SU-DHL-6 (cell line): ENCODE results near the gene MOAP1.
"Not testable (repeated sequence)": the region's sequence is repeated elsewhere in the genome, so short reads cannot be mapped to it uniquely, and the experiment has no call there.

Experiments
- CTCF ChIP-seq: fragments of 200-600 bp; sonication (generic); IDR thresholded peaks from one replicate; pipeline ENCODE4 v1.5.1; 2017; ENCODE audit warnings: antibody characterized with exemption, mild to moderate bottlenecking, low read length, moderate library complexity; ENCODE audit not compliant: insufficient read depth, poor library complexity, severe bottlenecking
- EZH2phosphoT487 ChIP-seq: fragments of 200-600 bp; sonication (generic), shearing (Covaris generic); conservative IDR thresholded peaks from 2 replicates; pipeline ENCODE4 v1.6.1; 2018; ENCODE audit warnings: mild to moderate bottlenecking, antibody characterized with exemption, low read length, moderate library complexity, mixed read lengths

DNA sequence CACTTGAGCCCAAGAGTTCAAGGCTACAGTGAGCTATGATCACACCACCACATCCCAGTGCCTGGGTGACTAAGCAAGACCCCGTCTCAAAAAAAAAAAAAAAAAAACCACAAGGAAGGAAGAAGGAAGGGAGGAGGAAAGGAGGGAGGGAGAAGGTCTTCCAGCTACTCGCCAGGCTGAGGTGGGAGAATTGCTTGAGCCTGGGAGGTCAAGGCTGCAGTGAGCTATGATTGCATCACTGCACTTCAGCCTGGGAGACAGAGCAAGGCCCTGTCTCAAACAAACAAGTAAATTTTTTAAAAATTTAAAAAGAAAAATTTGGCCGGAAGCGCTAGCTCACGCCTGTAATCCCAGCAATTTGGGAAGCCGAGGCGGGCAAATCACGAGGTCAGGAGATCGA is 16.1 kb downstream of the MOAP1 start:
- TF ChIP-seq CTCF, EZH2phosphoT487: not testable (repeated sequence)
